ENCODE measurements around the gene HMGB3. TPM values are rescaled to one million over a fixed set of nuclear protein-coding genes. Genes with fewer than 3 reads are reported as not detected.

HMGB3 gene
- 120 to 177 TPM (median 147 TPM) in 5 replicates for total RNA-seq (2022; extraction: Qiagen RNA extraction; ENCODE audit: low read depth)

DNA sequence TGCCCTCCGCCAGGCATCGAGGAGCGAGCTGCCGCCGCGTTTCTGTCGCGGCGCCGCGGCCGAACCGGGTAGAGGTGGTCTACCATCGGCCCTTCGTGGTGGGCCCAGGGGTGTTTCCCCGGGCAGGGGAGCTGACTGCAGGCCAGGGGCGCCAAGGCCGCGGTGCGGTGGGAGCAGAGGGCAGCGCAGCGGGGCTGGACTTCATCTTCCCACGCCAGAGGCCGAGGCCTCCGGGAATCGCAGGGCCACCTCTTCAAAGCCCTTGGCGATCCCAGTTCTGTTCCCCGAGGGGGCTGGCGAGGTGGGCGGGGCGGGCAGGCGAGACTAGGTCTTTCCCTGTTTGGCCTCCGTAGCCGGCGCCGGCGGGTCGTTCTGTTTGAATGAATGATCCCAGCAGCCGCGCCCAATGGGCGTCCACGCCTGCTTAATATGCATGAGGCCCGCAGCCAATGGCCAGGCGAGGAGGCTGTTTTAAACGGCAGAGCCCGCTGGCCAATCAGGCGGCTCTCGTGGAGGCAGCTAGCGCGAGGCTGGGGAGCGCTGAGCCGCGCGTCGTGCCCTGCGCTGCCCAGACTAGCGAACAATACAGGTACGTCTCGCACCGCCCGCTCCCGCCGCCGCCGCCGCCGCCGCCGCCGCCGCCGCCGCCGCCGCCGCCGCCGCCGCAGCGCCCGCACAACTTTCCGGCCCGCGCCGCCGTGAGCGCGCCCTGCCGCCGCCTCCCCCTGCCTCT lies at the start of gene HMGB3:
TSS of gene HMGB3 (plus strand) at position 548 of the 733 bp plus-strand sequence. CDS start 2,265 bp downstream, outside the sequence.

Other genes with a start within 250 kb of the HMGB3 start
- gene CD99L2, start 84.7 kb upstream of the HMGB3 start, total RNA-seq (2022; extraction: Qiagen RNA extraction; ENCODE audit: low read depth) = 50.0 to 62.4 TPM (median 55.8 TPM) in 5 replicates
- gene GPR50, start 193.2 kb downstream of the HMGB3 start, total RNA-seq (2022; extraction: Qiagen RNA extraction; ENCODE audit: low read depth) = 0.07 to 0.23 TPM (median 0.17 TPM) in 4 of 5 replicates, not detected in the other